HEK293T (cell line): ENCODE results near the gene HSPB9.

Experiments used
- ARNT ChIP-seq: fragments of 450-650 bp; IDR thresholded peaks from 2 replicates; pipeline ENCODE4 v1.6.1; 2017; ENCODE audit warnings: mild to moderate bottlenecking
- BHLHE40 ChIP-seq: fragments of 450-650 bp; IDR thresholded peaks from 2 replicates; pipeline ENCODE4 v1.6.1; 2016; ENCODE audit warnings: mild to moderate bottlenecking, moderate library complexity, borderline replicate concordance
- FOXA1 ChIP-seq: fragments of 450-650 bp; IDR thresholded peaks from 2 replicates; pipeline ENCODE4 v1.6.1; 2016; ENCODE audit warnings: mild to moderate bottlenecking
- FOXK2 ChIP-seq: fragments of 450-650 bp; IDR thresholded peaks from 2 replicates; pipeline ENCODE4 v1.6.1; 2016; ENCODE audit warnings: mild to moderate bottlenecking
- LEF1 ChIP-seq: fragments of 450-650 bp; IDR thresholded peaks from 2 replicates; pipeline ENCODE4 v1.6.1; 2017; ENCODE audit warnings: mild to moderate bottlenecking, borderline replicate concordance
- SP1 ChIP-seq: fragments of 450-650 bp; IDR thresholded peaks from 2 replicates; pipeline ENCODE4 v1.6.1; 2017
- TARDBP ChIP-seq: fragments of 450-650 bp; IDR thresholded peaks from 2 replicates; pipeline ENCODE4 v1.6.1; 2016
- ZNF384 ChIP-seq: fragments of 450-650 bp; IDR thresholded peaks from 2 replicates; pipeline ENCODE4 v1.6.1; 2016

DNA sequence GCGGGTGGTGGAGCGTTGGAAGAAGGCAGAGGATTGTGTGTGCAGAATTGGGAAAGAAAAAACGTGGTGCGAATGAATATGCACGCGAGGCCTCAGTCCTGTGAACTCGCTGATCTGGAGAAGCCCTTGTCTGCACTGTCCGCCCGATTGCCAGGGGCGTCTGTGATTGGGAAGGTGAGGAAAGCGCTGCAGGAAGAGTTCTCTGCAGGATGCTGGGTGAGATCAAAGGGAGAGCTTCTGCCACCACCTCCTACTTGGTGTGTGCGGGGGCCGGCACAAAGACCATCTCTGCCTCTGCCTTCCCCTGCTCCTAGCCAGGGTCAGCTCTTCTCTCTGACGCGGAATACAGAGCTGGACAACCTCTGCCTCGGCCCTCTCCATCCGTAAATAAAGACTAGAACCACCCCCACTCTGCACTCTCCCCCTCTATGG is 33.0 kb downstream of the HSPB9 start:
- no peak for TF ChIP-seq ARNT
- no peak for TF ChIP-seq SP1
- TF ChIP-seq BHLHE40 = no peak
- TF ChIP-seq TARDBP = no peak
- no peak for TF ChIP-seq LEF1
- no peak for TF ChIP-seq FOXA1
- no peak for TF ChIP-seq FOXK2
- TF ChIP-seq ZNF384 = no peak
